ENCODE measurements around the gene GPM6B.
"Not testable (repeated sequence)": the region's sequence is repeated elsewhere in the genome, so short reads cannot be mapped to it uniquely, and the experiment has no call there.

Gene GPM6B

GRCh38 chrX:13732246-13733067 lies 84.4 kb downstream of the GPM6B start:
- no peak for DNase-seq (ENCODE audit: low read depth in 2 of 2, low spot score in 1 of 2)

- not testable (repeated sequence) for DNase-seq (ENCODE audit: low read depth in 2 of 2, low spot score in 1 of 2)
Observed at GRCh38 chrX:13730523-13730922, 86.4 kb downstream of the GPM6B start.

GRCh38 chrX:13726583-13726982 lies 90.3 kb downstream of the GPM6B start:
- DNase-seq (ENCODE audit: low read depth in 2 of 2, low spot score in 1 of 2): not testable (repeated sequence)

- not testable (repeated sequence) for DNase-seq (ENCODE audit: low read depth in 2 of 2, low spot score in 1 of 2)
Observed at GRCh38 chrX:13724878-13725277, 92.0 kb downstream of the GPM6B start.

- DNase-seq (ENCODE audit: low read depth in 2 of 2, low spot score in 1 of 2): no peak
Observed at GRCh38 chrX:13721819-13722519, 94.9 kb downstream of the GPM6B start.

- no peak for DNase-seq (ENCODE audit: low read depth in 2 of 2, low spot score in 1 of 2)
Observed at GRCh38 chrX:13721371-13721770, 95.5 kb downstream of the GPM6B start.
